NCI-H1105 (cell line): ENCODE results near the gene GDPD5.

Source experiments
- DNase-seq: peaks from one replicate; lab custom pipeline; 2025; lab: John Stamatoyannopoulos, UW

GDPD5 gene

GRCh38 chr11:75471176-75471973 lies 54.4 kb downstream of the GDPD5 start:
- DNase-seq, result no peak

- no peak for DNase-seq
These were observed 55.2 kb downstream of the GDPD5 start for GRCh38 chr11:75470476-75471080.

GRCh38 chr11:75469785-75470405 lies 55.8 kb downstream of the GDPD5 start:
- DNase-seq, result no peak

- DNase-seq, result no peak
These were observed 57.0 kb downstream of the GDPD5 start for GRCh38 chr11:75468534-75469340.

GRCh38 chr11:75467881-75468280 lies 57.9 kb downstream of the GDPD5 start:
- DNase-seq, result no peak

- DNase-seq, result no peak
These were observed 58.4 kb downstream of the GDPD5 start for GRCh38 chr11:75467311-75467710.

- DNase-seq, result no peak
These were observed 59.8 kb downstream of the GDPD5 start for GRCh38 chr11:75465701-75466531.

GRCh38 chr11:75463106-75463774 lies 62.5 kb downstream of the GDPD5 start:
- no peak for DNase-seq

GRCh38 chr11:75462117-75462653 lies 63.6 kb downstream of the GDPD5 start:
- no peak for DNase-seq

GRCh38 chr11:75461151-75461550 lies 64.6 kb downstream of the GDPD5 start:
- no peak for DNase-seq

GRCh38 chr11:75456596-75457183 lies 69.1 kb downstream of the GDPD5 start:
- no peak for DNase-seq

GRCh38 chr11:75454987-75455386 lies 70.8 kb downstream of the GDPD5 start:
- DNase-seq, result no peak

- DNase-seq, result no peak
These were observed 71.7 kb downstream of the GDPD5 start for GRCh38 chr11:75453916-75454655.

- no peak for DNase-seq
These were observed 74.6 kb downstream of the GDPD5 start for GRCh38 chr11:75450826-75451821.

GRCh38 chr11:75450236-75450635 lies 75.5 kb downstream of the GDPD5 start:
- DNase-seq, result no peak

GRCh38 chr11:75449776-75450175 lies 76.0 kb downstream of the GDPD5 start:
- no peak for DNase-seq

- DNase-seq, result no peak
These were observed 76.5 kb downstream of the GDPD5 start for GRCh38 chr11:75449271-75449670.

GRCh38 chr11:75447415-75447814 lies 78.3 kb downstream of the GDPD5 start:
- no peak for DNase-seq
